HG03060 (cell line): ENCODE data around the gene THSD4.

Experiments
- ATAC-seq: cut with Tn5 transposase; IDR thresholded peaks from one replicate; pipeline ENCODE4 v1.9.1; 2021; ENCODE audit warnings: low read depth, moderate number of reproducible peaks; ENCODE audit not compliant: unreplicated experiment

THSD4 gene

DNA sequence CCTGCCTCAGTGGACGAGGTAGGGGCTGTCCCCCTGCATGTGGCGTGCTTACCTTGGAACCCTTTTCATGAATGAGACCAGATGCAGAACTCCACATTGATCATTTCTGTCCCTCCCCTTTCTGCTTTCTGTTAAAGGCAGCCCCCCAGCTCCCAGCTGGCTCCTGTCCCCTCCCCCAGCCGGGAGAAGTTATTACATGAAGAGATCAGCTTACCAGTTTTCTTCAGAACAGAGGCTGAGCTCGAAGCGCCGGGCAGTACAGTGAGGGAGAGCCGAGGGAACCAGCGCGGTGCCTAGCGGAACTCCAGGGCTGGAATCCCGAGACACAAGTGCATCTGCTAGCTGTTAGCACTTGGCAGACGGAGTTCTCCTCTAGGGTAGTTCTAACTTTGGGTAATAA is 431.7 kb downstream of the THSD4 start:
- ATAC-seq, result no peak

DNA sequence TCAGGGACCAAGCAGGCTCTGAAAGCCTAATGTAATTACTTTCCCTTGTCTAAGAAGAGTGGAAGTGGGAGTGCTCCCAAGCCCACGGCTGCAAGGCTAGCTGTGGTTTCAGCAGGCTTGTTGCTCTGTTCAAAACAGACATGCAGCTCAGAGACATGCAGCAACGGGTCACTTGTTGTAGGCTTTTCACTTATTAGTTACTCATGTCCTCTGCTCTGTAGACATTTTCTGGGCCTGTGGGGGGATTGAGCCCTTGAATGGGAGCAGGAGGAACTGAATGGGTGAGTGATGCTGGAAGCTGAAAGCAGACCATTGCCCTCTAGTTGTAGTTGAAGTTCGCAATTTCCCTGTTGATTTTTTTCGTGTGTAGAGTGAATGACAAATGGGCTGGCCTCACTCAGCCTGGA is 433.1 kb downstream of the THSD4 start:
- no peak for ATAC-seq

DNA sequence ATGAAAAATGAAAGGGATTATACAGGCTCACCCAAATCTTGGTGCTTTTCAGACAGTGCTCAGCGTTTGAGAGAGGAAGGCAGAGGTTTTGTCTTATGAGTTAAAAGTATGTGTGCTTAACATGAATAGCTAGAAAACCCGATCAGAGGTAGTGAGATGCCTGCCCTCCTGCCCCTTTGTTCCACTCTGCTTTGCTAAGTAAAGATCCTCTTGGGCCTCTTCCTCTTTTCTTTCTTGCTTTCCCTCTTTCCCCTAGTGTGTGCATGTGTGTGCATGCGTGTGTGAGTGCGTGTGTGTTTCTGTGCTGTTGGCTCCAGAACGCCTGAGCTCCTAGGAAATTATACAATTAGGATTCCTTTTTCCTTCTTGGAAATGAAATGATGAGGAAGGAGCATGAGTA is 433.8 kb downstream of the THSD4 start:
- no peak for ATAC-seq

DNA sequence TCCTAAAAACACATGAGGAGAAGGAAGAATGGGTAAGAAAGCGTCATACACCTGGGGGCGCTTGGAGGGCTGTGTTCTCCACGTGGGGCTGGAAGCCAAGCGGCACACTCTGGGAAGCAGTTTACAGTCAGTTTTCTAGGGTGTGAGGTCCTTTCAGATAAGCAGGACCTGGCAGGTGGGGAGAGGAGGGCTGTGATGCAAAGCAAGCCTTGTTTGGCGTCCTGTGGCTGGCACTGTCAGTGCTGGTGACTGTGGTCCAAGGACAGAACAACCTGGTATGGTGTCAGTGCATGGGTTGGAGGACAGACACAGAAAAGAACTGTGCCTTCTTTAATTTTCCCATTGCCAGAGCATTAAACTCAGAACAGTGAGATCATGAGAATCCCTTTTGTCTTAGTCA is 434.4 kb downstream of the THSD4 start:
- no peak for ATAC-seq

DNA sequence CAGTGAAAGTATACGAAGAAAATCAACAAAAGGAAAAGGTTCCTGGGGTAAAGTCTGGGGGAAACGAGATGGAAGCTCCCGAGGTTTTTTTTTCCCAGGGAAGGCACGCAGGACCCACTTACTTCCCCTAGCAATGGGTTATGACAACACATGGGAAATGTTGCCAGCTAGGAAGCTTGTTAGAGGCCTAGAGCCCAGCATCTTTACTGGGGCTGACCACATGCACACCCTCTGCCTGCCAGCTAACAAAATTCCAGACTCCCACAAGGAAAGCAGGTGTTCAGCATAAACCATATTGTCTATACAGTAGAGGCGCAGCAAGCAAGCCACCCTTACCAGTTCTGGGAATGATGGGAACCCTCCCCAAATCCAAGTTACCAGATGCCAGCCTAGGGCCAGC is 436.3 kb downstream of the THSD4 start:
- ATAC-seq, result no peak

DNA sequence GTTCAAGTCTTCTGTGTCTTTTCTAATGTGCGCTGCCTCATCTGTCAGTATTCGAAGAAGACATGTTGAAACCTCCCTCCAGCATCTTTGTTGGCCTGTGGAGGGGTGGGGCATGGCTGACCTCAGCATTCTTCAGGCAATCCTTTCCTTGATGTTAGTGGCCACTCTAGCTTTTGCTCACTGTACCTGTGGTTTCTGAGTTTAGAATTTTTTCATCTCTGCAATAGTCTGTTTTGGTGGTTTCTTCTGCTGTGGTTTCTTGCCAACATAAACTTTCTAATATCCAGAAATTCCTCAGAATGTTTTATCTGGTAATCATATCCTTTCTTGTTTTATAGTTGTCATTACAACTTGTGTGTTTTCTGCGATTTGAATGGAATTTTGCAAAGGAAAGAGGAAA is 443.8 kb downstream of the THSD4 start:
- ATAC-seq, result no peak

DNA sequence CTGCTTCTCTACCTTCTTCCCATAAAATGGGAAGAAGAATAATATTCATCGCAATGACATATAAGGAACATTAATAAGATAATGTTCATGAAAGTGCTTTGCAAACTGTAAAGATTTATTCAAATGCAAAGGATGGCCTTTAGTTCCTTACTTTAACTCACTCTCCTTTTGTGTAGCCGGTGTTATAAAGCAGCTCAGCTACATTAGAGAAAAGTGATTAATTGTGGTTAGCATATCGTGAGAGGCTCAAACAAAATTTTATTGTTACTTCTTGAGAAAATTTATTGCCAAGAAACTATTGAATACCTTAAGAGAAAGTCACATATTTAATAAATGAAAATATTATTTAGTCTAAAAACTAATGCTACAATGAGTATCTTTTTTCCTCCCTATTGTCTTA is 444.3 kb downstream of the THSD4 start:
- ATAC-seq, result no peak

DNA sequence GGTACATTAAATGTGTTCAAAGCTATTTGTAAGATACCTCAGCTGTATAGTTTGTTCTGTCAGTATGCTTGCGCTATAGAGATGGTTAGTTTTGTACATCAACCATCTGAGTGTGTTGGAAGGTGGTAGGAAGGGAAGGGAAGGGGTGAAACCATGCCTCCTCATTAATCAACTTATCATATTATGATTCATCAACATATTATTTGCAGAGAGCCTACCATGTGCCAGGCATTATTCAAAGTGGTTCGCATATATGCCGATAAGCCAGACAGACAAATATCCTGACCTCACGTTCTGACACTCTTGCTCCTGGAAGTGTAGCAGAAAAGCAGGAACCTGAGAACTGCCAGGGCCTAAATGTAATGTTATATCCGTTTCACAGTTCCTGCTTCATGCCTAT is 447.0 kb downstream of the THSD4 start:
- no peak for ATAC-seq

DNA sequence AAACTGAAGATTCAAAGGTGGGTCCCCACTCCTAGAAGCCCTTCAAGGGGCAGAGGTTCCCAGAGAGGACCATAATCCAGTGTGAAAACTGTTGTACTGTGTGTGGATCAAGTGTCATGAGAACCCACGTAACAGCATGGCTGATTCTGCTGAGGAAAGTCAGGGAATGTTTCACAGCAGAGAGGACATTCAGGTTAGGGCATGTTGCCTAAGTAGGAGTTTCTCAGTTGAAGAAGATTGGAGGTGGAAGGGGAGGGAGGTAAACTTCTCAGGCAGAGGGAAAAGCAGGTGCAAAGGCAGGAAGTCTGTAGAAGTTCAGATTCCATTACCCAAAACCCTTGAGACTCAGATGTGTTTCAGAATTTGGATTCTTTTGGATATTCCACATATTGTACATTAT is 448.9 kb downstream of the THSD4 start:
- no peak for ATAC-seq

DNA sequence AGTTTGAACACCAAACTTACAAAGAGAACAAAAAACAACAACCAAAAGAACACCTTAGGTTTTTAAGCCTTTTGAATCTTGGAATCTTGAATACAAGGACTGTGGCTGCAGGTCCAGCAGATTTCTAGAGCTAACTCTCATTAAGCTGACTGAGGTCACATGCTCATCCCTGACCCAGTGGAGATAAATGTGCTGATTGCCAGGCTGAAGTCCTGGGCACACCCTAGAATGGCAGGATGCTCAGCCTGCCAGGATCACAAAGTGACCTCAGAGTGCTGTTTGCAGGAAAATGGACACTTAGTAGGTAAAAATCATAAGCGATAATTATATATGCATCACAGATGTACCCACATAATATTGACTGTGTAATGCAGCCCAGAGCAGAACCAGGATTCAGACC is 449.7 kb downstream of the THSD4 start:
- ATAC-seq, result no peak

DNA sequence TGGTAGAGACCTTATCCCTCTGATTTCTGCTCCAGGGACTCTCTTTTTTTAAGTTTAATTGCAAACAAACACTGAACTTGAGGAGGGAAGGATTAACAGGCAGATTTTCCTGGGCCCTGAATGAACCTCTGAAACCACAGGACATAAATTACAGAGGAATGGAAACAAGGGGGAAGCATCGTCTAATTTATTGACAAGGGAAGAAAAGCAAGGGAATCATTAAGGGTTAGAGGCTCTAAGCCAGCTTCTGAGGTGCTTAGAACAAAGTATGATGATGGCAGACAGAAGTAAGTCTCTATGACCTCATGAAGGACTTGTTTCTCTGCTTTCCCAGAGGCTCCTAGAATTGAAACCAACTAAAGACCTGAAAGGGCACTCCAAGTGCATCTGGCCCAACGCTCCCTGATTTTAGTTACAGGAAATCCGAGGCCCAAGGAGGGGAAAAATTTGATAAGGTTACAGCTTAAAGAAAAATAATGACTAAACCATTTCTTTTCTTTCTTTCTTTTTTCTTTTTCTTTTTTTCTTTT is 450.4 kb downstream of the THSD4 start:
- no peak for ATAC-seq

DNA sequence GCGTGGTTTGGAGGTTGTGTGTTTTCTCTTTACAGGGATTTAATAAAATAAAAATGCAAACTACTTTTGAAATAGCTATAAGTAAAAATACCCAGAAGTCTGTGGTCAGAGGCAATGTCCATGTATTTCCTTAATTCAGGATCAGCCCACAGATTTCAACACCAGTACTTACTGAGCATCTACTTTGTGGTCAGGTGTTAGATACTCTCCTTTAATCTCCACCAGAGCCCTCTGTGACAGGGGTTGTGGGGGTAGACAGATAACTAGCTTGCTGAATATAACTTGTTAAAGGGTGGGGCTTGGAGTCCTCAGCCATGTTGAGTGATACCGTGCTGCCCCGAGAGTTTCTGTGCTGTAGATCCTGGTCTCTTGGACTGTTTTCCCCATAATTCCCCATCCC is 451.0 kb downstream of the THSD4 start:
- ATAC-seq, result no peak

DNA sequence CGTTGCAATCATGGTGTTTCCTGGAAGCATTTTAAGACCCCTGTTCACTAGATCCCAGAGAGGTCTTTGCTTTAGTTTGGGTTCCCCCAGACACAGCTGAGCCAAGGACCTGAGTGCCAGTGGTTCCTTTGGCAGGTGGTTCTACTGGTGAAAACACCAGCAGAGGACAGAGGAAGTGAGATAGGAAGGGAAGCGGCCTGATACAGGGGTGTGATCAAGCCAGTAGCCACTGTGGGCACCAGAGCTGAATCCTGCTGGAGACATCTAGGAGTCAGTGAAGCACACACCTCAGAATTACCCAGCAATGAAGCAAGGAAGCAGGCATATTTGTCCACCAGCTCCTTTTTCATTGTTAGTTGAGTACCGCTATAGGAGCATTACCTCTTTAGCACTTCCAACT is 451.9 kb downstream of the THSD4 start:
- no peak for ATAC-seq

DNA sequence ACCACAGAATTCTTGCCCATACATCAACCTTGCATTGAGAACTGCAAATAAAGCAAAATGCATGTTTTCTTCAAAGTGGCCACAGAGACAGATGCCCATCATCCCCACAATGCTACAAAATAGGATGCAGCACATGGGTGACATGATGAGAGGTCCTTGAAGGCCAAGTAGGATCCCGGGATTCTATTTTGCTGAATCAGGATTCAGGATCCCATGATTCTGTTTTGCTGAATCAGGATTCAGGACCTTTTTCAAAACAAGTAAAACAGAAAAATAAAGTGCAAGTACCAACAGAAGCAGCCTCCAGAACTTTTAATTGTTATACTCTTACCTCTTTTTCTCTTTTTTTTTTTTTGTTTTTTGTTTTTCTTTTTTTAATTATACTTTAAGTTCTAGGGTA is 453.0 kb downstream of the THSD4 start:
- ATAC-seq, result no peak

DNA sequence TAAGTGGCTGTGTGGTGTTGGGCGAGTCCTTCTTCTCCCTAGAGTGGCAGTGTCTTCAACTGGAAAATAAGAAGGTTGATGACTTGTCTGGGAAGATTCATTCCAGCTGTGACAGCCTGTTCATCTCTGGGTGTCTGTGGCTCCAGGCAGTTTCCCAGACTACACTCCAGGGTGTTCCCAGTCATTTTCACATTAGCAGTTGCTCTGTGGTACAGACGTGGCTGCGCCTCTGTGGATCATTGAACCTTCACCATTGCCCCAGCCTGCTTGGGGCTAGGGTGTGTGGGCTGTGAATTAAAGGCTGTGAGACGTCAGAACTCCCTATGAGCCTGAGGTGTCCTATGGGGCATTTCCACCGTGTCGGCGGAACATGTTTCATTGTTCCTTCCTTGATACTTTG is 455.5 kb downstream of the THSD4 start:
- no peak for ATAC-seq

DNA sequence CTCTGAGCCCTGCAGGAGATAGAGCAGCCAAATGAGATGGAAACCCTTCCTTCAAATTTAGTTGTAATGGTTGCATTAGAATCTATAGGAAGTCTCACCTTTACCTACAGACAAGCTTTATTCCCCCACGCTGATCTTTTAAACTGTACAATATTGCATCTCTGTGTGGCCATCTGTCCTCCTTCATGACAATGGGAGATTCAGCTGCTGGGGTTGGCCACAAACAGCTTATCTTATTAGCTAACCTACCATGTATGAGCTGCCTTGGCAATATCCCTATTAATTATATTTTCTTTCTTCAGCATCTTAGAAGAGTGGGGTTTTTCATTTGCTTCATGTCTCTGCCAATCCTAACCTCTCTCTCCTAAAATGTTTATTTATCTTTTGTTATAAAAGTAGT is 456.4 kb downstream of the THSD4 start:
- no peak for ATAC-seq

DNA sequence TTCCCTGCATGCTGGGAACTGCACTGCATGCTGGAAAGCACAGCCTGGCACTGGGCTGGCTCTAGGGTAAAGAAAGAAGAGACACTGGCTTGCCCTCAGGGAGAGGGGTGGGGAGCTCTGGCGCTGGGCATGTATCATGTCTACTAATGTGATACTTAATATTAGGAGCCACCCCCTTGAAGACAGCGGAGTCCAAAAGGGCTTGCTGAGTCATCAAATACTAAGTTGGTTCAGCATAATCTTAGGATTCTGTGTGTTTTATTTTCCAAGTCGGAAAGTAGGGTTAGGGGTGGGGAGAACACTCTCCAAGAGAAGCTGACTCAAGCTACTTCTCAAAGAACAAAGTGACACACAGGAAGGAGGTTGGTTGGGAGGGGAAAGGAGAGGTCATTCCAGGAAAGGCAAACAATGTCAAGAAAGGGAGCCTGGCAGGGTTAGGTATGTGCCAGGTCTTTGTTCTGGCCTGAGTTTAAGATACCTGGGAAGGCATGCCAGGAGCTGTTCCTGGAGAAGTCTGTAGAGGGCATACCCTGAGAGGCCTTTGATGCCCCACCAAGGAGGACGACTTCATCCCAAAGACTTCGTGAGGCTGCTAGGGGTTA is 457.3 kb downstream of the THSD4 start:
- no peak for ATAC-seq

DNA sequence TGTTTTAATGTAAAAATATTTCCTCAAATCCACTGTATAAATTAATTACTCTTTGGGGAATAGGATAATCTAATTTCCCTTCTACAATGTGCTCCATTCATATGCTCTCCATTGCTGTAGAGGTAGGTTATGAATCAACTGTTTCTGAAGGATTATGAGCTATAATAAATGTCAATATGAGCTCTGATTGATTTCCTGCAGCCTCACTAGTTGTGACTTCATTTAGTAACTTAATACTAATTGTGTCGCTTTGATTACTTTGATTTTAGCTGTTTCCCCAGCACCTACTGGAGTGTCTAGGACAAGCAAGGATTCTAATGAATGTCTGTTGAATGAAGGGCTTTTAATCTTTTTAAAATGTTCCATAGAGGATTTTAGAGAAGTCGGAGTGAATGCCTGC is 458.3 kb downstream of the THSD4 start:
- no peak for ATAC-seq

DNA sequence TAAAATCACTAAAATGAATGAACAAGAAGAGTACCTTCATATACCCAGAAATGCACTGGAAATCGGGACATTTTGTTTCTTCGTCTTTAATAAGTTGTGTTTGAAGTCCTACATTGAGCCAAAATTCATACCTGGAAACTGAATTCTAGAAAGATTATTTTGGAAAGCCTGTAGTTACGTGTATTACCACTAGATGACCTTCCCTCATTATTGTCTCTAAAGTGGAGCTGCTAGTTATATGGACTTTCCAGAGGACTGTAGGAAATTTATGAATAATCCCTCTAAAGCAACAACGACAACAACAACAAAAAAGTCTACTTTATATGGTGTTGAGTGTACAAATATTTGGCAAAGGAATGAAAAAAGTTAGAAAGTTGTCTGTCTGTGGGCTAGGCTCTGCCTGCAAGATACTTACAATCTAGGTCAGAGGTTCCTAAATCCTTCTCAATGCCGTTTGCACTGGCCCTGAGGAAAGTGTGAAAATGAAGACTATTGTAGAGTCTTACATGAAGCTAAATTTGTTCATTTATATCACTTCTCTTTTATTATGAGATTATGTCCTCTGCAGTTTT is 460.3 kb downstream of the THSD4 start:
- no peak for ATAC-seq

DNA sequence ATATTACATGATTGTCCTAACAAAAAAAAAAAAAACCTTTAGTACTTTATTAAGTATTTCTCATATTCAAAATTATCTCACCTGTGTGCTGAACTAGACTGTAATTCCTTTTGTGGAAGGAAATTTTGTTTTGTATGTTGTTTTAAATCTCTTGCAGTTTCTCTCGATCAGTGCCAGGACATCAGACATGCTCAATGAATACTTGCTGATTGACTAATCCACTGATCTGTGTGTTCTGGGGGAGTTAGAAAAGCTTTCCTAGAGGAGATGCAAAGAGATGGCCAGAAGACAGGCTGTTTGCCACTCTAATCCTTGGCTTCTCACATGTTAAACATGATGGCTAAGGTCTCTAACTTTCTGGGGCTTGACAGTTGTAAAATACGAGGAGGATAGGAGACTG is 461.8 kb downstream of the THSD4 start:
- ATAC-seq, result no peak

DNA sequence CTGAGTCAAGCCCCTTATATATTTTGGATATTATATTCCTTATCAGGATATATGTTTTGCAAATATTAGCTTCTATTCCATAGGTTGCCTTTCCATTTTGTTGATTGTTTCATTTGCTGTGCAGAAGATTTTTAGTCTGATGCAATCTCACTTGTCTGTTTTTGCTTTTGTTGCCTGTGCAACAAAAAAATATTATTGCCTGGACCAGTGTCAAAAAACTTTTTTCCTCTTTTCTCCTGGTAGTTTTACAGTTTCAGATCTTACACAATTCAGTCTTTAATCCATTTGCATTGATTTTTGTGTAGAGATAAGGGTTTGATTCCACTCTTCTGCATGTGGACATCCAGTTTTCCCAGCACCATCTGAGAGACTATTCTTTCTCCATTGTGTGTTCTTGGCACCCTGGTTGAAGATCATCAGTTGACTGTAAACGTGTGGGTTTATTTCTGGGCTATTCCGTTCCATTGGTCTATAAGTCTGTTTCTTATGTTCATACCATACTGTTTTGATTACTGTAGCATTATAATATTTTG is 466.2 kb downstream of the THSD4 start:
- ATAC-seq, result no peak

DNA sequence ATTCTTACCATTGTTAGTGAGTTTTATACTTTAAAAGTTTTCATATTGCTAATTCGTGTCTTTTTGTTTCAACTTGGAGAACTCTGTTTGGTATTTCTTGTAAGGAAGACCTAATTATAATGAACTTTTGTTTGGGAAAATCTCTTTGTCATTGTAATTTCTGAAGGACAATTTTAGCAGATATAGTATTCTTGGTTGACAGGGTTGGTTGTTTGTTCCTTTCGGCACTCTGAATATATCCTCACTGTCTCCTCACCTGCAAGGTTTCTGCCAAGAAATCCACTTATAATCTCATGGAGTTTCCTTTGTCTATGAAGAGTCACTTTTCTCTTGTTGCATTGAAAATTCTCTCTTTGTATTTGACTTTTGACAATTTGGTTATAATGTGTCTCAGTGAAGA is 469.9 kb downstream of the THSD4 start:
- ATAC-seq, result no peak
